Activated CD4-positive, alpha-beta T cell treated with anti-CD3 and anti-CD28 coated beads, Interleukin-2, amount 50 U/mL, for 24 hours (primary cell): ENCODE data around the gene SYVN1.
A peak's percentile ranks its signal among the peaks of the same experiment; 100 is the strongest.

Source experiments
- DNase-seq, 2 donors: peaks; one replicate each; pipeline ENCODE4 v3.0.0-alpha.2; 2020; ENCODE audit warnings: low read depth in 1 of 2, low spot score in 1 of 2

Gene SYVN1

DNA sequence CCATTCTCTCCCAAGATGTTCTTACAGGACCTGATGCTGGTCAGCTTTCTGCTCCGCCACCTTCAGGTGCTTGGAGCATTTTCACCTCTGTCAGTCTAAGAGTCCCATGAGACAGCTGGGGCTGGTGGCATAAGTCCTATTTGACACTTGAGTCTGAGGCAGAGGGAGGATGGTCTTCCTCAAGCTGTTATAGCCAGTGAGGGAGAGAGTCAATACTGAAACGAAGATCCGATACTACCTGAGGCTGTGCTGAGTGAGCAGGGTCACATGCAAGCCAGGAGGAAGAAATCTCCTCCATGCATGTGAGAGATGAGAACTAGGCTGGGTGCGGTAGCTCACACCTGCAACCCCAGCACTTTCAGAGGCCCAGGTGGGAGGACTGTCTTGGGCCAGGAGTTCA is 44.7 kb downstream of the SYVN1 start:
- no peak for DNase-seq

GRCh38 chr11:65087827-65088226 is 46.5 kb downstream of the SYVN1 start:
- DNase-seq = no peak

DNA sequence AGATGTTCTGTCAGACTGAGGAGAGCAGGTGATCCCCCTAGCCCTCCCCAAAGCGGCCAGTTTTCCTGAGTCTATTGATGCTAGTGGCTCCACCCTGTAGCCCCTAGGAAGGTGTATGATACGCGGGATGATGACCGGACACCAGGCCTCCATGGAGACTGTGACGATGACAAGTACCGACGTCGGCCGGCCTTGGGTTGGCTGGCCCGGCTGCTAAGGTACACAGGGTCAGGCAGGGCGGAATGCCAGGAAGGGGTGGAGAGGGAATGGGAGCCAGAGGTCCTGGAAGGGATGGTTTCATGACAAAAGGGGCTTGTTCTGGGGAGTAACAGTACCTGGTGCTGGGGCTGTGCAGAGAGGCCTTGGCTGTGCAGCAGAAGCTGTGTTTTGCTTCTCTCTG is 47.1 kb downstream of the SYVN1 start:
- DNase-seq = no peak

DNA sequence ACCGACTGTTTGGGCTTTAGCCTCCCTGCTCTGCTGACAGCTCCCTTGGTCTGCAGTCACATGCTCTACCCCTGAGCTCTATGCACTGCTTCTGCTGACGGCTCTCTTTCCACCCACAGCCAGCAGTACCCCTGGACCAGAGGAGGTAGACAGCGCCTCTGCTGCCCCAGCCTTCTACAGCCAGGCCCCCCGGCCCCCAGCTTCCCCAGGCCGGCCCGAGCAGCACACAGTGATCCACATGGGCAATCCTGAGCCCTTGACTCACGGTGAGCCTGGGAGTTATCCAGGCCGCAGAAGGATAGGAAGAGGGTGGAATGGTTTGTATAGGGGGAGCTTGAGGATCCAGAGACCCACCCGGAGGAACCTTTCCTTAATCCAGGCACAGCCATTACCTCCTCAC is 47.5 kb downstream of the SYVN1 start:
- no peak for DNase-seq

- DNase-seq = no peak
These were observed 48.9 kb downstream of the SYVN1 start for GRCh38 chr11:65085446-65085845.

DNA sequence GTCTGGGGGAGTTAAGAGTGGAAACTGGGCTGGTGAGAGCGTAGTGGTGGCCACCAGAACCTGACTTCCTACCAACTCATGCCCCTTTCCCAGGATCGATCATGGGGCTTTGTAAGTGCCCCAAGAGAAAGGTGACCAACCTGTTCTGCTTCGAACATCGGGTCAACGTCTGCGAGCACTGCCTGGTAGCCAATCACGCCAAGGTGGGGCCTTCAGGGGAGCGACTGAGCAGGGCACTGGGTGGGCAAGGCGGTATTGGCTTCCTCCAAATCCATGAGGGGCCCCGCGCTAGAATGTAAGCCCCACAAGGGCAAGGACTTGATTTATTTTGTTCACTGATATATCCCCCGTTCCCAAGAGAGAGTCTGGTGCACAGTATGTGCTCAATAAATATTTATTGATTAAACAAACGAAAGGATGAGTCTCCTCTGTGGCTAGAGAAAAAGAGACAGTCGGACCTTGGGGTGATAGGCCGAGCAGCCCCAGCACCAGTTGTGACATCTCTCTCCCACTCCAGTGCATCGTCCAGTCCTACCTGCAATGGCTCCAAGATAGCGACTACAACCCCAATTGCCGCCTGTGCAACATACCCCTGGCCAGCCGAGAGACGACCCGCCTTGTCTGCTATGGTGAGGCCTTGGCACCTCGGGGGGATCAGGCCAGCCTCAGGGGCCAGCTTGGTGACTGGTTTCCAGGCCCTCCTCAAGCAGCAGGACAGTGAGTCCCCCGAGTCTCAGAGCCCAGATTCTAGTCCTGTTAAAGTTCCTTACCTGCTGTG is 49.5 kb downstream of the SYVN1 start:
- DNase-seq = no peak

- DNase-seq = peak; percentile 94 to 96
These were observed 50.3 kb downstream of the SYVN1 start, which contains the start of the genes CDCA5 and ZFPL1 for GRCh38 chr11:65083834-65084597. Gene CDCA5 (minus strand): TSS chr11:65084040. CDS start chr11:65083978, 62 bp downstream. Gene ZFPL1 (plus strand): TSS chr11:65084222. CDS start chr11:65084699, 477 bp downstream.

- DNase-seq = no peak
These were observed 51.0 kb downstream of the SYVN1 start for GRCh38 chr11:65083134-65083833.

- DNase-seq = no peak
These were observed 55.5 kb downstream of the SYVN1 start for GRCh38 chr11:65078786-65079342.

DNA sequence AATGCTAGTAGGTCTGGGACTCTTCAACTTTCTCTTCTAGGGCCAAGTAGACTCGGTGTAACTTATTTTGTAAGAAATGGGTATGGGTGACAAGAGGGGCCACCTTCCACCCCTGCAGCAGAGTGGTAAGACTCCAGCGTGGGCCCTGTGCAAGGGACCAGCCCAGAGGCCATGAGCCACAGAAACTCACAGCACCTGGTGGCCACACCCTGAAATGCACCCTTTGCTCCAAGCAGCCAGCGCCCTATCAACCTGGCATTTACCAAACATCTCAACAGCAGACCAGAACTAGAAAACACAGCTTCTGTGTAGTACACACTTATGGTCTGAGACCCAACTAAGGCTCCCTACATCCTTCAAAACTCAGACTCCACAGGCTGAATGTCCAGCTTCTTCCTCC is 56.2 kb downstream of the SYVN1 start:
- peak; percentile 46 to 48 for DNase-seq

DNA sequence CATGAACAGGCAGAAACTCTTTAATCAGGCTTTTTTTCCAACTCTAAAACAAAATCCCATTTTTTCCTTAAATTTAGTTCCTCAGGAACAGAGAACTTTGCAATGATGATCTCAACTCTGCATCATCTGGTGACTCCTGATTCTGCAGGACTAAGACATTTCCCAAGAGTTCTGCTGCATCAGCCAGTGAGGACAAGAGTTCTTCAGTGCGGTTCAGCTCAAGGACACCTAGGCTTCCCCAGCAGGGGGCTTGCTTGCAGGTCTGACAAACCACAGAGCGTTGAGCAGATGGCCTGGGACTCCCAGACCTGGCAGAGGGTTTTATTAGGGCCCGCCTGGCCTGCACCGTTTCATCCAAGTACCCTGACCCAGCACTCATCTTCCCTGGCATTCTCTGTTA is 56.9 kb downstream of the SYVN1 start:
- no peak for DNase-seq
